GM19452 (cell line): ENCODE results near the gene NTM.

ENCODE experiments used
- ATAC-seq: cut with Tn5 transposase; IDR thresholded peaks from one replicate; pipeline ENCODE4 v1.9.1; 2021; ENCODE audit not compliant: unreplicated experiment

The NTM gene

GRCh38 chr11:131849485-131849884 is 479.1 kb downstream of the NTM start:
- ATAC-seq, result no peak

GRCh38 chr11:131850507-131850906 is 480.1 kb downstream of the NTM start:
- ATAC-seq, result no peak

- no peak for ATAC-seq
These were observed 481.7 kb downstream of the NTM start for GRCh38 chr11:131851964-131852755.

- no peak for ATAC-seq
These were observed 482.3 kb downstream of the NTM start for GRCh38 chr11:131852757-131853156.

GRCh38 chr11:131854391-131854790 is 484.0 kb downstream of the NTM start:
- ATAC-seq, result no peak

GRCh38 chr11:131855320-131855719 is 484.9 kb downstream of the NTM start:
- ATAC-seq, result no peak

- no peak for ATAC-seq
These were observed 486.8 kb downstream of the NTM start for GRCh38 chr11:131857246-131857645.

- ATAC-seq, result no peak
These were observed 488.1 kb downstream of the NTM start for GRCh38 chr11:131858505-131858904.

GRCh38 chr11:131859538-131860210 is 489.3 kb downstream of the NTM start:
- ATAC-seq, result no peak

GRCh38 chr11:131864228-131864627 is 493.8 kb downstream of the NTM start:
- ATAC-seq, result no peak

- no peak for ATAC-seq
These were observed 495.4 kb downstream of the NTM start for GRCh38 chr11:131865860-131866259.

- ATAC-seq, result no peak
These were observed 496.4 kb downstream of the NTM start for GRCh38 chr11:131866535-131867400.

GRCh38 chr11:131867457-131868257 is 497.2 kb downstream of the NTM start:
- ATAC-seq, result no peak

- no peak for ATAC-seq
These were observed 498.5 kb downstream of the NTM start for GRCh38 chr11:131868629-131869507.

- no peak for ATAC-seq
These were observed 499.9 kb downstream of the NTM start for GRCh38 chr11:131870305-131870704.

GRCh38 chr11:131871006-131871405 is 500.6 kb downstream of the NTM start:
- ATAC-seq, result no peak

- ATAC-seq, result no peak
These were observed 503.7 kb downstream of the NTM start for GRCh38 chr11:131874070-131874469.

- ATAC-seq, result no peak
These were observed 505.2 kb downstream of the NTM start for GRCh38 chr11:131875611-131876010.

- ATAC-seq, result no peak
These were observed 507.0 kb downstream of the NTM start for GRCh38 chr11:131877246-131877942.
